GM12872 (cell line): Measurements from ENCODE around the gene CFAP77.

Experiments
- CTCF ChIP-seq: IDR thresholded peaks from 3 replicates; pipeline ENCODE4 v1.5.1; 2011; ENCODE audit warnings: low read depth, mild to moderate bottlenecking, low read length, moderate library complexity; ENCODE audit not compliant: insufficient read depth

The CFAP77 gene

DNA sequence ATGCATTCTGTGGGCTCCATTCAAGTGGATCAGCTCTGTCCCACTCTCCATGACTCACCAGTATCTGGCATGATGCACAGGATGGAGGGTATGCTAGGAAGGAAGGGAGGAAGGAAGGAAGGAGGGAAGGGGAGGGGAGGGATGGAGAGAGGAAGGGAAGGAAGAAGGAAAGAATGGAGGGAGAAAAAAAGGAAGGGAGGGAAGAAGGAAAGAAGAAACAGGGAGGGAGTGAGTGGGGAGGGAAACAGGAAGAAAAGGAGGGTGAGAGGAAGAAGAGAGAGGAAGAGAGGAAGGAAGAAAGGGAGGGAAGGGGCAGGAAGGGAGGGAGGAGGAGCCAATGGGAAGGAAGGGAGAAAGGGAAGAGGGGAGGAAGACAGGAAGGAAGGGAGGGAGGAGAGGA is 167.1 kb downstream of the CFAP77 start:
- TF ChIP-seq CTCF = no peak

GRCh38 chr9:132578367-132578932 is 168.4 kb downstream of the CFAP77 start:
- TF ChIP-seq CTCF = no peak

DNA sequence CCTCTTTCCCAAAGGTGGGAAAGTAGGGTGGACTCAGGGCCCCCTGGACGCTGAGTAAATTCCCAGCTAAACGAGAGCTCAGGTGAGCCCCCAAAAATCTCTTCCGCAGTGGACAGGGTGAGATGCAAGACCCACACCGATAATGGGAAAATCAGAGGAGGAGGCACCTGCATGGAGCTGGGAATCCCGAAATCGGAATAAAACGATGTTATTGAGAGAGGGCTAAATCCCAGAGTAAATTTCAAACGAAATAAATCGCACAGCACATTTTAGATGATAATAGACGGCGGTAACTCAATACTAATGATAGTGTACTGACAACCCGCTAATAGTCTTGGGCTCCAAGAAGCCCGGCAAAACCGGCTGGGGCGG is 169.4 kb downstream of the CFAP77 start:
- TF ChIP-seq CTCF = no peak

DNA sequence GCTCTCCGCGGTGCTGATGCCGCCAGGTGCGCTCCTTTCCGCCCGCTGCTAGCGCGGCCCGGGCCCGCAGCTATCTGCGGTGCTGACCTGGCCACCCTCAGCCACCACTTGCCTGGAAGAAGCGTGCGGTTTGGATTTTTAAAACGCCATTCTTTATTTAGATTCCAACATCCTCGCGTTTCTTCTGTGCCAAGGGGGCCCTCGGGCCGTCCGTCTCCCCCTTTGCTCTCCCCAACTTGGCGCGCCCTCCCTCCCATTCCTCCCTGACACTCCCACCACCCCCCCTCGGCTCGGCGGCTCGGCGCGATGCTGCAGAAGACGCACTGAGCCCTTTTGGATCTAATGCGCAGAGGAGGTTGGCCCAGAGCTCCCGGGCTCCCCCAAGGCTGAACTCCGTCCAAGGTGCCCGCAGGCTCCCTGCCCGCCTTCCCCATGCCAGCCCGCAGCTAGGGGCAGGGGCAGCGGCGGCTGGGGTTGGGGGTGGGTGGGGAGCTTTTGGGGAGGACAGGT is 172.3 kb downstream of the CFAP77 start, which contains the start of gene BARHL1:
BARHL1 (plus strand) TSS at position 331 of the 510 bp plus-strand sequence. CDS start 192 bp downstream, outside the sequence.
- TF ChIP-seq CTCF = no peak

- no peak for TF ChIP-seq CTCF
Observed at GRCh38 chr9:132582786-132583583, 173.0 kb downstream of the CFAP77 start.

GRCh38 chr9:132583584-132584304 is 173.7 kb downstream of the CFAP77 start:
- no peak for TF ChIP-seq CTCF
